GM23248 (cell line): ENCODE data around the gene MAP2K1.

Source experiments
- EZH2 ChIP-seq: fragments of 200-600 bp; sonication (generic); IDR thresholded peaks from 2 replicates; pipeline ENCODE4 v1.6.1; 2018; ENCODE audit warnings: antibody characterized with exemption, mild to moderate bottlenecking; ENCODE audit not compliant: insufficient read depth, poor library complexity, severe bottlenecking
- EZH2phosphoT487 ChIP-seq: fragments of 200-600 bp; sonication (generic); IDR thresholded peaks from 2 replicates; pipeline ENCODE4 v1.6.1; 2018; ENCODE audit warnings: antibody characterized with exemption, moderate library complexity, mild to moderate bottlenecking, low read depth; ENCODE audit not compliant: insufficient read depth

GRCh38 chr15:66388576-66388975, 1.9 kb downstream of the MAP2K1 start:
- TF ChIP-seq EZH2phosphoT487 (no peak), EZH2 (no peak)
